ENCODE data around the gene CRTAC1.

Gene CRTAC1

GRCh38 chr10:97974100-97974499 lies 56.3 kb downstream of the CRTAC1 start:
- DNase-seq = no peak

- no peak for DNase-seq
These were observed 60.8 kb downstream of the CRTAC1 start for GRCh38 chr10:97969538-97970079.

- no peak for DNase-seq
These were observed 65.7 kb downstream of the CRTAC1 start for GRCh38 chr10:97964748-97965147.

- no peak for DNase-seq
These were observed 68.5 kb downstream of the CRTAC1 start for GRCh38 chr10:97961945-97962344.

GRCh38 chr10:97960269-97961056 lies 70.0 kb downstream of the CRTAC1 start:
- no peak for DNase-seq

- no peak for DNase-seq
These were observed 81.0 kb downstream of the CRTAC1 start for GRCh38 chr10:97949462-97949861.

- DNase-seq = no peak
These were observed 81.6 kb downstream of the CRTAC1 start for GRCh38 chr10:97948822-97949221.

- no peak for DNase-seq
These were observed 85.6 kb downstream of the CRTAC1 start for GRCh38 chr10:97944772-97945171.

GRCh38 chr10:97943294-97943693 lies 87.1 kb downstream of the CRTAC1 start:
- no peak for DNase-seq

- no peak for DNase-seq
These were observed 89.9 kb downstream of the CRTAC1 start for GRCh38 chr10:97940534-97940933.

- DNase-seq = no peak
These were observed 90.9 kb downstream of the CRTAC1 start for GRCh38 chr10:97939446-97939990.

GRCh38 chr10:97937928-97938327 lies 92.5 kb downstream of the CRTAC1 start:
- no peak for DNase-seq

- no peak for DNase-seq
These were observed 93.4 kb downstream of the CRTAC1 start for GRCh38 chr10:97937054-97937453.

- DNase-seq = no peak
These were observed 94.3 kb downstream of the CRTAC1 start for GRCh38 chr10:97936126-97936525.

- no peak for DNase-seq
These were observed 97.4 kb downstream of the CRTAC1 start for GRCh38 chr10:97932932-97933530.

GRCh38 chr10:97931041-97931440 lies 99.4 kb downstream of the CRTAC1 start:
- no peak for DNase-seq

- DNase-seq = no peak
These were observed 101.5 kb downstream of the CRTAC1 start for GRCh38 chr10:97928897-97929296.

- no peak for DNase-seq
These were observed 102.8 kb downstream of the CRTAC1 start for GRCh38 chr10:97927622-97928021.

- no peak for DNase-seq
These were observed 104.4 kb downstream of the CRTAC1 start for GRCh38 chr10:97926055-97926454.

- DNase-seq = no peak
These were observed 105.0 kb downstream of the CRTAC1 start for GRCh38 chr10:97925308-97925938.

- DNase-seq = no peak
These were observed 105.7 kb downstream of the CRTAC1 start for GRCh38 chr10:97924678-97925077.

- no peak for DNase-seq
These were observed 106.9 kb downstream of the CRTAC1 start for GRCh38 chr10:97923476-97923875.

GRCh38 chr10:97923057-97923456 lies 107.4 kb downstream of the CRTAC1 start:
- DNase-seq = no peak
